Mesenteric fat pad (tissue), 1 donor: ENCODE results near the gene SORBS2. TPM values are rescaled to one million over a fixed set of nuclear protein-coding genes. Genes with fewer than 3 reads are reported as not detected.

Source experiments
- DNase-seq: peaks from one replicate; pipeline ENCODE4 v3.0.0-alpha.2; 2020; ENCODE audit warnings: low spot score
- total RNA-seq: library from RNA; stranded (reverse); fragmentation: NEBNext Ultra II Directional; extraction: Animal tissue kit (Norgen Biotek cat#: 25700); gene quantifications from one replicate; pipeline ENCODE4 v1.2.1, GENCODE V29; 2021
- donor health status: DM: yes; HTN: yes; CAD: no.

The SORBS2 gene
- total RNA-seq, 1 donor from 2014 or later: 17.5 TPM

GRCh38 chr4:185835336-185835735 lies 23.3 kb upstream of the SORBS2 start:
- no peak for DNase-seq

DNA sequence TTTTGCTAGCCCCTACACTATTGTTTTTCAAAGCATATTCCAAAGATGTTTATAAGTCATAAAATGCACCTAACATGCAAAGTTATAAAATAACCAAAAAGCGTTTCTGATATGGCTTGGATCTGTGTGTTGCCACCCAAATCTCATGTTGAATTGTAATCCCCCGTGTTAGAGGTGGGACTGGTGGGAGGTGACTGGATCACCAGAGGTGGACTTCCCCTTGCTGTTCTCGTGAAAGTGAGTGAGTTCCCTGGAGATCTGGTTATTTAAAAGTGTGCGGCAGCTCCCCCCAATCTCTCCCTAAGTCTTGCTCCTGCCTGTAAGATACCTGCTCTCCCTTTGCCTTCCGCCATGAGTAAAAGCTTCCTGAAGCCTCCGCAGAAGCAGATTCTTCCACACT lies 22.8 kb upstream of the SORBS2 start:
- no peak for DNase-seq

- DNase-seq: no peak
These were observed 22.1 kb upstream of the SORBS2 start for GRCh38 chr4:185834088-185834487.

DNA sequence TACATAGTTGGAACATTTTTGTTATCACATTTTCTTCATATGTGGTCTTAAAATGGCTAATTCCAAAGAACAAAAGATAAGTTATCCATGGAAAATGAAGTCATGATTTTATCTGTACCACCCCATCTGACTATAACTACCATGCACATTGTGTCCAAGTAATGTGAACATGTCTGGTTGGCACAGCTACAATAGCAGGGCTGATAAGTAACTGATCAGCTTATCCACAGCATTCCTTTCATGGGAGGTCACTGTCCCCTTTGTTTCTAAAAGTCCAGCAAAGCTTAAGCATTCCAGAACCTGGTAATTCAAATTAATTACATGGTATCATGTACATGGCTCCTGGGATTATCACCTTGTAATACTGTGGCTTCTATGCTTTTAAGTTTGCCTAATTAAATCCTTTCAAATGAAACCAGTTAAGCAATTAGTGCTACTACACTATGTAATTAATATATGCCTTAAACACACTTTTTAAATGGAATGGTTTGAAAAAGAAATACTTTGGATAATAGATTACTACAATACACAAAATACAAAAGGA lies 21.1 kb upstream of the SORBS2 start:
- DNase-seq: no peak

DNA sequence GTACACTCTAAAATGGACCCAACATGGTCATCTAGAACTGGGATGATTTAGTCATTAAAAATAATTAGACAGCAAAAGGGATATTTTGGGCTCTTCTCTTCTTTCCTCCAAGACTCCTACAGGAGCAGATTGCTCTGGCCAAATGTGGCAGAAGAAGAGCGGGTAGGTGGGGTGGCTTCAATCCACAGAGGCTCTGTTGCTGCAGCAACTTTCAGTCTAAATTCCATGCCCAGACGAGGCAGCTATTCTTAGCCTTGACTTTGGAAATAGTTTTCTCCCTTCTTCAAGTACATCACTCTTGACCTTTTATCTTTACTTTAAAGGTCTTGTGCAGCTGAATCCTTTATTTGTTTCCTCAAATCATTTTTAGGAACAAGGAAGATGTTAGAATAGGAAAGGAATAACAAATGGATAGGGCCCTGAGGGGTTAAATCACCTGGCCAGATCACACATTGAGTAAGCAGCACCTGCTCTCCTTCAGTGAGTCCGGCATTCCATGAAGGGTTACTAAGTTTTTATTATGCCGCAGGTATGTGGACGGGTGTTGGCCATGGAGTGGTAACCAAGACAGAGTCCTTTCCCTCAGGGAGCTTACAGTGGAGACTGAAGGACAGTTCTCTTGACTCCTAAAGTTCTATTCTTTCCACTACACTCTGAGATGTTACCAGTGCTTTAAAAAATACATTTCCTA lies 19.3 kb upstream of the SORBS2 start:
- DNase-seq: no peak

GRCh38 chr4:185830263-185830994 lies 18.4 kb upstream of the SORBS2 start:
- no peak for DNase-seq

DNA sequence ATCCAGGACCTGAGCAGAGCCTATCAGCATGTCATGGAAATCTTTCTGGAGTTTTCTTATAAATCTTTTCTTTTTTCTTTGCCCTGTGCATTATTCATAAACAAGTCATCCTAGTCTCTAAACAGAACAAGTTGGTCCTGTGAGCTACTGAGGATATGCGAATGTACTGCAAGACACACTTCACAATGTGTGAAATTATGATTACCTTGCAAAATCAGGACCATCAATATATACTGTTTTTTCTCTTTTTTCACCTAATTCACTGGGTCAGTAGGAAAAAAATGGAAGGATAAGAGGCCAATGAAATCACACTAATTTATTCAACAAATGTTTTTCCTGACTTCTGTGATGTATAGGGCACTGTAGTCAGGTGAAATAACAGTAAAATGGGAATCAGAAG lies 14.4 kb upstream of the SORBS2 start:
- no peak for DNase-seq

- no peak for DNase-seq
These were observed 13.7 kb upstream of the SORBS2 start for GRCh38 chr4:185825737-185826136.

GRCh38 chr4:185822791-185823190 lies 10.8 kb upstream of the SORBS2 start:
- no peak for DNase-seq

DNA sequence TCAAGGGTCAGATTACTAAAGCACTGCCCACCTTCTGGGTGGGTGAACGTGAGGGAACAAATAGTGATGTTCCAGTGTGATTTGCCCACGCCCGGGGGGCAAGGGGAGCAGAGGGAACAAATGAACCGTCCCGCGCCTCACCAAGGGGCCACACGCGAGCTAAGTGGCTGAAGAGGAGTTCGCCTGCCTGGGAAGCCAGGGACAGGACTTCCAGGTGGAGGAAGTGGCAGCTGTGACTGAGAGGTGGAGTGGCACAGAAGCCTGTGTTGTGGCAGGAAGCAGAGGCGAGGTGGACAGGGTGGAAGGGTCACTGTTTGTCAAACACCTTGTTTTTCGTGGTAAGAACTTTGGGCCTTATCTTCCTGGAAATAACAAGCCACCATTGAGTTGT lies 9.0 kb upstream of the SORBS2 start:
- DNase-seq: no peak

DNA sequence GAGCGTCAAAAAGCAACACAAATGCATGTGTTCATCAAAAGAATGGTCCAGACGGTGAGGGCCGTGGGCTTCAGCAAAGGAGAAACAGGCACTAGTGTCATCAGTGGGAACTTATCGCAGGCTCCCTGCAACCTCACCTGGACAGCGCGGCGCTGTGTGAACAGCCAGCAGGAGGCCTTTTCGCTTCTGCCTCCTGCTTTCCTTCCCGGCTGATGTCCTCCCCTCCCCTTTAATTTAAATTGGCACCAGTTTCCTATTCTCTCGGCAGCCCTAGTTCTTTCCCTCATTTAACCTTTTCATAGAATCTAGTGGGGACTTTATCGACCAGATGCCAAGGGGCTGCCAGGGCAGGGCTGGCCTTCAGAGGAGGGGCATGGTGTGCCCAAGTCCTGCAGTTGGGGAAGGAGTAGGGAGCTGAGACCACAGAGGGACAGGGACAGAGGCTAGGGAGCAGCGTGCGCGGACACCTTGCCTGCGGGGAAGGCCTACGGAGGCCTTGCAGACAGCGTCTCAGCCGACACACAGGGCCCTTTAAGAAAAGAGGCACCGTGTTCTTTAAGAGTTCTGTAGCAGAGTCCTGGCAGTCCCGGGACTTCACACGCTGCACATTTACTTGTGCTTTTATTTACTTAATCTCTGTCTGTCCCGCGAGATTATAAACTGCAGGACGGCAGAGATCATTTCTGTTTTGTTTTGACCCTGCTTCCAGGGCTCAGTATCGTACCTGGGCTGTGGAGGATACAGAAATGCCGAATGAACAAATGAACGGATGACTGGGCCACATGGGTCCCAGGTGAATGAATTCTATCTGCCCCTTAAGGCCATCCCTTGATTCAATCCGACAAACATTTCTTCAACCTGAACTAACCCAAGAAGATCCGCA lies 8.4 kb upstream of the SORBS2 start:
- no peak for DNase-seq

DNA sequence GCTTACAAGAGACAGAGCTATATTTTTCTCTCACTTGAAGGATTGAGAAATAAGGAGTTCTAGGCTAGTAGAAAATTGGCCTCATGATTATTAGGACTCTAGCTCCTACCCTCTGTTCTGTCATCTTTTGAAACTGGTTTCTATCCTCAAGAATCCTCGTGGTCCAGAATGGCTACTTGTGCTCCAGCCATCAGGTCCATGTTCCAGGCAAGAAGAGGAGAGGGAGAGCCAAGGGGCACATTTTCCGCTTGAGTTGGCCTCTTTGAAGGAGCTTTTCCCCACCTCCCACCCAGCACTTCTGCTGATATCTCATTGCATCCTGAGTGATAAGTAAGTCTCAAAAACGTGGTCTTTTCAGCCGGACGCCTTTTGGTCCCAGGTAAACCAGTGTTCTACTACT lies 7.2 kb upstream of the SORBS2 start:
- no peak for DNase-seq

- no peak for DNase-seq
These were observed 5.4 kb upstream of the SORBS2 start for GRCh38 chr4:185817403-185817818.

GRCh38 chr4:185813133-185813532 lies 1.1 kb upstream of the SORBS2 start:
- DNase-seq: no peak

- no peak for DNase-seq
These were observed 1.1 kb downstream of the SORBS2 start for GRCh38 chr4:185810746-185811508.

DNA sequence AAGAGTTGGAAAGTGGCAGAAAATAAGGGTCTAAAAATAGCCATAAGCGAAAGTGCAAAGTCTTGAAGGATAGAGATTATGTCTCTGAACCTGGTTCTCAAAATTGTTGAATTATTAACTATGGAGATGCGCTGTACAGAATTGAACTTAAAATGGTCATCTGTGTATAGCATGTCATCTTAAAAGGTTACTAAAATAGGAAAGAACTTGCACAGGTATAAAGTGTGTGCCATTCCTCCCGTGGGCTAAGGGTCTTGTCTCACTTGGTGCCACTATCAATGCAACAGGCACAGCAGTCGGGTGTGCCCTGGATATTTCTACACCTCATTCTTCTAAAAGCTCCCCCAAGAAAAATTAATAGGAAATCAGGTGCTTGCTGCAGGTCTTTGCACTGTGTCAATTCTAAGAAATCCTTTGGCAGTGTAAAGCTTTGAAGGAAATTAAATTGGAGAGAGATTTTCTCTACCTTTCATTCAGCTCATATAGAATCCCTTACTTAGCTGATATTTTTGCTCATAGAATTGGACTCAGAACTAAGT lies 2.4 kb downstream of the SORBS2 start:
- no peak for DNase-seq

GRCh38 chr4:185809121-185809520 lies 2.9 kb downstream of the SORBS2 start:
- no peak for DNase-seq

DNA sequence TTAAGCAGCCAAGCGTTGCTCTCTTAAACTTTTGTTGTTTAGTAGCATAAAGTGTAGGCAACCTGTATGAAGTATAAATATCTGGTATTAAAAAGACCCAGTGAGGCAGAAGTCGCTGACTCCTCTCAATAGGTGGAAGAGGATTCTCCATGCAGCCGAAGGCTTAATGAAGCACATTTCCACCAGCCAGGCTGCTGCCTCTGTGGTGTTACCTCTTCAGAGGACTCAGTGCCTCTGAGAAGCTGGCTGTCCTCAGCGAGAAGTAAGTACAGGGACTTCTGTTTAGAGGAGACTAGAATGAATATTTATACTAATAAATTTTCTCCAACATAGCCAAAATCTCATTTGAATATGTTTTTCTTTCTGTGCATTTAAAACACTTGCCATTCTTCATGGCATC lies 6.0 kb downstream of the SORBS2 start:
- DNase-seq: no peak

DNA sequence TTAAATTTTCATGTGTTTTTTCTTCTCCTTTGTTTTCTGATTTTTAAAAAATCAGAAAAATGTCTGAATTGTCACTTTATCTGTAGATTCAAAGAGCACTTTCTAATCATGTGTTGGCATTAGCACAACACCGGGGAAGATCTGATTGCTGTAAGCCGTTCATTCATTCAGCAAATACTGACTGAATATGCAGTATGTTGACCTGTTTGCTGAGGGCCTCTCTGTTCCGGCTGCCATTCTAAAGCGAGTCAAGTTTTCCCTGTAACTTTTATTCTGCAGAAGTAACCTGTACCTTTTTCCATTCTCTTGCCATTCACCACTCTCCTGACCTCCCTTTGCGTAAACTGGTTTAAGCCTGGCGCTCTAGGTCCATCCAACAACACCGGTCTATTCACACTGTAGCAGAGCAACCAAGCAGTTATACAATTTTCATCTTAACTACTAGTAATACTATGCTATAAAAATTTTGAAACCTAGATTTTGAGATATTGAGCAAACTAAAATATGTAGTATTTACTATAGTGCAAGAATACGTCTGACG lies 6.7 kb downstream of the SORBS2 start:
- no peak for DNase-seq

GRCh38 chr4:185803022-185803421 lies 9.0 kb downstream of the SORBS2 start:
- DNase-seq: no peak
